GM23338 (cell line): ENCODE data around the gene PPFIA1.

Experiments
- CTCF ChIP-seq, 2 experiments: fragments of 200-600 bp in 1 of 2; sonication (generic) in 1 of 2; conservative IDR thresholded peaks; 2 replicates each; pipeline versions ENCODE4 v1.5.1 to v1.6.1; 2016 to 2017; ENCODE audit warnings: antibody characterized with exemption in 2 of 2, low read depth in 2 of 2, mild to moderate bottlenecking in 2 of 2, moderate library complexity in 1 of 2
- EZH2 ChIP-seq: fragments of 200-600 bp; sonication (generic); IDR thresholded peaks from one replicate; pipeline ENCODE4 v1.8.0; 2017; ENCODE audit warnings: antibody characterized with exemption, mild to moderate bottlenecking, low read depth; ENCODE audit not compliant: unreplicated experiment

- TF ChIP-seq CTCF (conservative IDR thresholded peaks at IDR 0.05; ENCODE audit: low read depth in 2 of 2), result no peak
- no peak for TF ChIP-seq EZH2
These were observed 71.5 kb downstream of the PPFIA1 start for GRCh38 chr11:70341881-70342429.
